ENCODE measurements around the gene SMPD3.

- no peak for TF ChIP-seq POLR2A (IDR thresholded peaks at IDR 0.05; ENCODE audit: low read length)
- TF ChIP-seq GATA1 (IDR thresholded peaks at IDR 0.05; ENCODE audit: low read depth, low read length): no peak
Observed at GRCh38 chr16:68368301-68368888, 79.9 kb downstream of the SMPD3 start.

Data from erythroblast (primary cell).